Ectodermal cell (in vitro differentiated cells): Measurements from ENCODE around the gene EMC6.

ENCODE experiments used
- H3K27ac ChIP-seq: 2 replicates; pipeline ENCODE4 v1.7.0; 2013; ENCODE audit warnings: mild to moderate bottlenecking, low read depth, low read length; ENCODE audit not compliant: insufficient read depth, poor library complexity, severe bottlenecking
- H3K27me3 ChIP-seq: 2 replicates; pipeline ENCODE4 v1.7.0; 2013; ENCODE audit warnings: mild to moderate bottlenecking, low read length; ENCODE audit not compliant: insufficient read depth, control insufficient read depth, poor library complexity, severe bottlenecking
- H3K36me3 ChIP-seq: one replicate; pipeline ENCODE4 v1.7.0; 2013; ENCODE audit warnings: low read length; ENCODE audit not compliant: control insufficient read depth, insufficient read depth
- H3K4me1 ChIP-seq: one replicate; pipeline ENCODE4 v1.7.0; 2013; ENCODE audit warnings: low read length; ENCODE audit not compliant: control insufficient read depth, insufficient read depth
- H3K4me3 ChIP-seq: 2 replicates; pipeline ENCODE4 v1.7.0; 2013; ENCODE audit warnings: low read depth, low read length, control low read depth; ENCODE audit not compliant: insufficient read depth
- H3K9me3 ChIP-seq: 2 replicates; pipeline ENCODE4 v1.7.0; 2013; ENCODE audit warnings: mild to moderate bottlenecking, low read length, moderate library complexity; ENCODE audit not compliant: control insufficient read depth
- WGBS, 2 experiments: methylation state at CpG; one replicate each; pipeline ENCODE4 v1.1.7; 2013; ENCODE audit warnings: missing lambda C conversion rate in 2 of 2; 5-methylcytosine and 5-hydroxymethylcytosine counted together

EMC6 gene

DNA sequence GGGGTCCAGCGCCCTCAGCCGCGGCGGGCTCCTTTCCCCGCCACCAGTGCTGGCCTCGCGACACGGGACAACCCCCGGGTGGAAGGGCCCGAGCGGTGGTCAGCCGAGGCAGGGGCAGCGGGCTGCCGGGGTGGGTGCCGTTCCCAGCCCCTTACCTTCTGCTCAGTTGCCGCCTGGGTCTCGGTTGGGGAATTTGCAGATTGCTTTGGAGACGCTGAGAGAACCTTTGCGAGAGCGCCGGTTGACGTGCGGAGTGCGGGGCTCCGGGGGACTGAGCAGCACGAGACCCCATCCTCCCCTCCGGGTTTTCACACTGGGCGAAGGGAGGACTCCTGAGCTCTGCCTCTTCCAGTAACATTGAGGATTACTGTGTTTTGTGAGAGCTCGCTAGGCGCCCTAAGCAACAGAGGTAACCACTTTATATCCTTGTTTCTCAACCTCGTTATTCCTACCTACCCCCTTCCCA lies 31.7 kb upstream of the EMC6 start:
- Histone ChIP-seq H3K4me3 (peak overlapping the region; percentile 78), H3K27ac (no peak overlapping the region)

DNA sequence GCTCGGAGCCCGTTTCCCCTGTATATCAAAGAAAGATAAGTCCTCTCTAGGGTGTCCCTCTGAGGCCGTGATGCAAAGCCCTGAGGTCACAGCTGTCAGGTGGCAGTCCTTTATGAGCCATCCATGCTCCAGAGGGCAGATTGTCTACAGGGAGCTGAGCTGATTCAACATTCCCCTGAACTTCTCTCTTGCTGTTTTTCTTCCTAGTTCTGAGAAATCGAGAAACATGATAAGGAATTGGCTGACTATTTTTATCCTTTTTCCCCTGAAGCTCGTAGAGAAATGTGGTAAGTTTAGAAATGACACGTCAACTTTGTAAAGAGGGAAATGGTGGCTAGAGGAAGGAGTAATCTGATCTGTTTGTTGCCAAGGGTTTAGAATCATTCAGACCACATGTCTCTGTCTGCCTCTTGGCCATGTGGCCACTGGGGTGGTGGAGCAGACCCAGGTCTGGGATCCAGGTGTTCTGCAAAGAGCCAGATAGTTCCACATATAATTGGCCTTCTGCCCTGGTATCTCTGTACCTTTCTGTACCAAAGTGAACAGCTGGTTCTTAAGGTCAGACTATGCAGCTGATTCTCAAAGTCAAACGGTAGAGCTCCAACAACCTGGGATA lies 28.5 kb upstream of the EMC6 start:
- Histone ChIP-seq H3K36me3 (no peaks in the 10 kb centered on the region), H3K9me3 (no peaks in the 10 kb centered on the region), H3K4me1 (peaks cover 10% of the 10 kb centered on the region), H3K27ac (no peak overlapping the region), H3K27me3 (no peaks in the 10 kb centered on the region), H3K4me3 (no peak overlapping the region)
- WGBS, 2 experiments, result 68 to 76% methylated on average over 7 of the region's 7 CpGs

More for the DNA sequence above, 31.7 kb upstream of the EMC6 start:
- Histone ChIP-seq H3K27me3 (no peaks in the 10 kb centered on the region), H3K9me3 (no peaks in the 10 kb centered on the region), H3K4me1 (peaks cover 15% of the 10 kb centered on the region), H3K36me3 (peaks cover 4% of the 10 kb centered on the region)
- 2 to 3% methylated on average over 31 of the region's 31 CpGs for WGBS, 2 experiments

DNA sequence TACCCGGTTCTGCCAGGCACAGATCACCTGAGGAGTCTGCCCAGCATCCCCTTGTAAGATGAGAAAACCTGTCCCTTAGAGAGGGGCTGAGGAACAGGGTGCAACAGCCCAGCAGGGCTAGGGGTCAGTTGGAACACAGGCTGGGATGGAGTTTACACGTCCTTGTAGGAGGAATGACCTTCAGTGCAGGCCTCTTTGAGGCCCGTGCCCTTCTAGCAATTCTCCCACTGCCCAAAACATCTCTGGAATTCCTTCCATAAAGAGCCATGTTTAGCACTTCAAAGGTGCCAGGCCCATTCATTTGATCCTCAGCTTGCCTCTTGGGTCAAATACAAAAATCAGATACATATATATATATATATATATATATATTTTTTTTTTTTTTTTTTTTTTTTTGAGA lies 27.6 kb upstream of the EMC6 start:
- 72 to 73% methylated on average over 3 of the region's 3 CpGs for WGBS, 2 experiments
- H3K4me3 ChIP-seq, result no peak overlapping the region
- no peaks in the 10 kb centered on the region for H3K36me3 ChIP-seq
- H3K27ac ChIP-seq, result no peak overlapping the region
- H3K27me3 ChIP-seq, result no peaks in the 10 kb centered on the region
- H3K4me1 ChIP-seq, result peaks cover 10% of the 10 kb centered on the region
- H3K9me3 ChIP-seq, result no peaks in the 10 kb centered on the region

DNA sequence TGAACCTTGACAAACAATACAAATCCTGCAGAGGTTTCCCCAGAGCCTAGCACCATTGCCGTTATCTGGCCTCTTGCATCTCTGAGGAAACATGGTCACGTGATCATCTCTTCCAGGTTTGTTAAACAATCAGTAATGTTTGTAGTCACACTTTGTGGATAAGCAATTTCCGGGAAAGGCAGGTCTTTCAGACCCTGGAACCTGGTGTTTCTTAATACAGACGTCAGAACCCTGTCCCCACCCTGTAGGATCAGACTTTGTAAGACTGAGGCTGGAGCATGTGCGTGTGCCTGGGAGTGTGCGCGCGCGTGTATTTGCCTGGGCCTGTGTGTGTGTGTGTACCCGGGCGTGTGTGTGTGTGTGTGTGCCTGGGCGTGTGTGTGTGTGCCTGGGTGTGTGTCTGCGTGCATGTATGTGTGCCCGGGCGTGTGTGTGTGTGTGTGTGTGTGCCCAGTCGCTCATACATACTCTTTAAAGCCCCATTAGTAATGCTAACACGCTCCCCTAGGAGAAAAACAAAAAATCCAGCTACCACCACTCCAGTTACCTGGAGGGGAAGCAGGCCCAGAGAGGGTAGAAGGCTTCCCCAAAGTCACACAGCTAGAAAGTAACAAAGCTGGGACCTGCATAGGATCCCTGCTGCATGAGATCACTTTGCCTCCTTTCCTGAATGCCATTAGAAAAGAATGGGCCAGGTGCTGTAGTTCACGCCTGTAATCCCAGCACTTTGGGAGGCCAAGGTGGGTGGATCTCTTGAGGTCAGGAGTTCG lies 26.7 kb upstream of the EMC6 start:
- Histone ChIP-seq H3K27me3 (no peaks in the 10 kb centered on the region), H3K36me3 (no peaks in the 10 kb centered on the region), H3K4me3 (no peak overlapping the region), H3K4me1 (peaks cover 10% of the 10 kb centered on the region), H3K9me3 (no peaks in the 10 kb centered on the region), H3K27ac (no peak overlapping the region)
- 83 to 85% methylated on average over 16 to 17 of the region's 19 CpGs for WGBS, 2 experiments

DNA sequence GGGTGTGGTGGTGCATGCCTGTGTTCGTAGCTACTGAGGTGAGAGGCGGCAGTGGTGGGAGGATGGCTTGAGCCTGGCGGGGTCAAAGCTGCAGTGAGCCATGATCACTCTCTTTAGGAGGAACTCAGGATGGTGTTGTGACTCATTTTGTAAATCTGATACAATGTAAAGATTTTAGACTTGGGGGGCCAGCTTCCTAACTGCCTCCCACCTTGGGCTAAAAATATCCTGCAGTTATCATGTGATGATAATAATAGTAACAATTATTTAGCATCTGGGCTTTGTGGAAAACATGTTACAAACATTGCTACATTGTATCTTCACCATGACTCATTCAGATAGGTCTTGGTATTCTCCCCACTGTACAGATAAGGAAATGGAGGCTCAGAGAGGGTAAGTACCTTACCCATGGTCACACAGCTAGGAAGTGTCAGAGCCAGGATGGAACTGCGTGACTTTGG lies 24.7 kb upstream of the EMC6 start:
- no peaks in the 10 kb centered on the region for H3K36me3 ChIP-seq
- no peak overlapping the region for H3K4me3 ChIP-seq
- no peaks in the 10 kb centered on the region for H3K9me3 ChIP-seq
- 94% methylated on average over 4 of the region's 4 CpGs for WGBS, 2 experiments
- H3K27ac ChIP-seq, result no peak overlapping the region
- H3K4me1 ChIP-seq, result peaks cover 4% of the 10 kb centered on the region
- no peaks in the 10 kb centered on the region for H3K27me3 ChIP-seq

DNA sequence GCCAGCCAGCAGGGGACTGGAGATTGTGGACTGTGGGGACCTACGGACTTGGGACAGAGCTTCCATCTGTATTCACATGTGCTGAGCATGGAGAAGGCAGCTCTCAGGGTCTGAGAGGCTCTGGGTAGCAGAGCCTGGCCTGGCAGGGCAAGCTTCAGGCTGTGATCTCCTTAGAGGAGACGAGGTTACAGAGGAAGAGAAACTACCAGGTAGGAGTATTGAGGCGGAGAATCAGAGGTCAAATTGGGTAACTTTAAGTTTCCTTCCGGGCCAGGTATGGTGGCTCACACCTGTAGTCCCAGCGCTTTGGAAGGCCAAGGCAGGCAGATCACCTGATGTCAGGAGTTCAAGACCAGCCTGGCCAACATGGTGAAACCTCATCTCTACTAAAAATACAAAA lies 23.3 kb upstream of the EMC6 start:
- Histone ChIP-seq H3K4me3 (no peak overlapping the region), H3K4me1 (peaks cover 2% of the 10 kb centered on the region), H3K9me3 (no peaks in the 10 kb centered on the region), H3K27ac (no peak overlapping the region), H3K36me3 (no peaks in the 10 kb centered on the region), H3K27me3 (no peaks in the 10 kb centered on the region)
- whole genome bisulfite sequencing, 2 experiments, result 57 to 58% methylated on average over 5 of the region's 5 CpGs

DNA sequence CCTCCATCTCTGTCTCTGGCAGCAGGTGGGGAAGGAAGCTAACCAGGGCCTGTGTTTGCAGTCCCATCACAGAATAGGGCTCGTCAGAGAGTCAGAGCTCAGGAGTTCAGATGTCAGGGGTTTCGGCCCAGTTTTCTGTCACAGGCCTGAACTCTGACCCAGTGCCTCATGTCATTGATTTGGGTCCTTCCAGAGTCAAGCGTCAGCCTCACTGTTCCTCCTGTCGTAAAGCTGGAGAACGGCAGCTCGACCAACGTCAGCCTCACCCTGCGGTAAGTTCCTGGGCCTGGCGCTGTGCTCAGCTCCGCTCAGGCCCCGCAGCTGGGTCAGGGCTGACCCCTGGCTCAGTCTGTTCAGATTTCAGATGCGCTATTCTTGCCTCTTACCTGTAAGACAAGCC lies 21.4 kb upstream of the EMC6 start:
- H3K27me3 ChIP-seq, result no peaks in the 10 kb centered on the region
- no peaks in the 10 kb centered on the region for H3K36me3 ChIP-seq
- no peaks in the 10 kb centered on the region for H3K9me3 ChIP-seq
- no peak overlapping the region for H3K27ac ChIP-seq
- H3K4me3 ChIP-seq, result no peak overlapping the region
- no peaks in the 10 kb centered on the region for H3K4me1 ChIP-seq
- 92 to 94% methylated on average over 12 of the region's 12 CpGs for WGBS, 2 experiments

DNA sequence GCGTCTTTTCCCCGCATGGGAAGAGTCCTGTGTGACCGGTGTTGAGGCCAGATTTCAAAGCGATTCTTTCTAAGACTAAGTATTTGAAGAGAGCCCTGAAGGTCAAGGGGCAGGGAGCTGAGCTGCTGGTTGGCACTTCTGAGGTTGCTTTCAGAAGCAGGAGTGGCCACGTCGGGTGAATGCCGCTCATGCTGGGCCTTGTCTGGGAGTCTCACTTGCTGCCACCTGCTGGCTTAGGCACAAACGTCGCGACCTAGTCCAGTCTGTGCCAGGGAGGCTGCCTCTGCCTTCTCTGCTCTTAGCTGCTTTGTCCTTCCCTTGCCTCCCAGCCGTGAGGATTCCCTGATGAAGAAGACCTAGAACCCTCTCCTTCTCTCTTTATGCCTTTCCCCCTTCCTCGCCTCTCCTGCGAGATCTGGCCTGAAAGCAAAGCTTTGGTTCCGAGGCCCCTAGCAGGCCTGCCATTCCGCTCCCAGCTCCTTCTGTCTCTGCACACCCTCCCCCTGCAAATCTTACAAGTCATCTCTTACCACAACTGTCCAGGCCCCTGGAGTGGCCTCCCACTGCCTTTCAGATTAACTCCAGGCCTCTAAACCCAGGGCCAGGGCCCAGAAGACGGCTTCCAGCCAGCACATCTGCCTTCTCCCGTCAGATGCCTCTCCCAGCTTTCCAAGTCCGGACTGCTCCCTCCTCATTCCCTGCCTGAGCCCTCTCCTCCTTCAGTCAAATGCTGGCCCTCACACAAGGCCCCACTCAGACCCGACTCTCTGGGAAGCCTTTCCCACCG lies 20.6 kb upstream of the EMC6 start:
- H3K36me3 ChIP-seq, result no peaks in the 10 kb centered on the region
- H3K27me3 ChIP-seq, result no peaks in the 10 kb centered on the region
- no peak overlapping the region for H3K4me3 ChIP-seq
- H3K4me1 ChIP-seq, result no peaks in the 10 kb centered on the region
- no peaks in the 10 kb centered on the region for H3K9me3 ChIP-seq
- no peak overlapping the region for H3K27ac ChIP-seq
- 73 to 74% methylated on average over 20 of the region's 20 CpGs for WGBS, 2 experiments

DNA sequence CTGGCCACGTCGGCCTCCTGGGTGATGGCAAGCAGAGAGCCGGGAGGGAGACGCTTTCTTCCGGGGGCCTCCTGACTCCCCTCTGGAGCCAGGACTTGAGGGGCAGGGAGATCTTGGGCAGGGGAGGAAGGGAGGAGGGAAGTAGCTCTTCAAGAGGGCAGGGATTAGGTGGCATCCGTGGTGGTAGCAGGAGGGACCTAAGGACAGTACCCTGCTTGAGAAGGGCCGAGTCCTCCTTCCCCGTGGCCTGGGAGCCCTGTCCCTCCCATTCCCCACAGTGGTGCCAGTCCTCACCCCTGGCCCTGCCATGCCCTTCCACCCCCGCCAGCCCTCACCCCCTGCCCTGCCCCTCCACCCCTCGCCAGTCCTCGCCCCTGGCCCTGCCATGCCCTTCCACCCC lies 12.8 kb upstream of the EMC6 start:
- 90 to 92% methylated on average over 8 to 9 of the region's 11 CpGs for WGBS, 2 experiments
- Histone ChIP-seq H3K4me1 (no peaks in the 10 kb centered on the region), H3K36me3 (no peaks in the 10 kb centered on the region), H3K4me3 (no peak overlapping the region), H3K27me3 (no peaks in the 10 kb centered on the region), H3K27ac (no peak overlapping the region), H3K9me3 (no peaks in the 10 kb centered on the region)

DNA sequence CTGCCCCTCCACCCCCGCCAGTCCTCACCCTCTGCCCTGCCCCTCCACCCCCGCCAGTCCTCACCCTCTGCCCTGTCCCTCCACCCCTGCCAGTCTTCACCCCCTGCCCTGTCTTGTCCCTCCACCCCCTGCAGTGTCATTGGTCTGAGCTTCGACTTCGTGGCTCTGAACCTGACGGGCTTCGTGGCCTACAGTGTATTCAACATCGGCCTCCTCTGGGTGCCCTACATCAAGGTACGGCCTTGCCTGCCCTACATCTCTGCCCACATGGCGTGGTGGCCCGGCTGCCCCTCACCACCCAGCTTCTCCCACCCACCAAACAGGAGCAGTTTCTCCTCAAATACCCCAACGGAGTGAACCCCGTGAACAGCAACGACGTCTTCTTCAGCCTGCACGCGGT lies 12.3 kb upstream of the EMC6 start:
- no peaks in the 10 kb centered on the region for H3K27me3 ChIP-seq
- no peaks in the 10 kb centered on the region for H3K9me3 ChIP-seq
- no peaks in the 10 kb centered on the region for H3K36me3 ChIP-seq
- H3K4me3 ChIP-seq, result no peak overlapping the region
- H3K27ac ChIP-seq, result no peak overlapping the region
- WGBS, 2 experiments, result 91 to 95% methylated on average over 15 of the region's 16 CpGs
- no peaks in the 10 kb centered on the region for H3K4me1 ChIP-seq
